Gastrocnemius medialis (tissue), 4 donors: ENCODE measurements around the gene OR52A5.

Experiments used
- POLR2A ChIP-seq, 2 donors: fragments of 450-650 bp; IDR thresholded peaks; one replicate each; pipeline ENCODE4 v1.6.1; 2017; ENCODE audit warnings: antibody characterized with exemption in 2 of 2, mild to moderate bottlenecking in 2 of 2, moderate library complexity in 2 of 2
- TF ChIP-seq, protein P1 (sequence below), 5 experiments: fragments of 450-650 bp in 3 of 5; fragments of 200-600 bp in 2 of 5; sonication (generic) in 2 of 5; IDR thresholded peaks in 4 of 5; conservative IDR thresholded peaks in 1 of 5; 1 replicate in 4 of 5; 2 replicates in 1 of 5; pipeline ENCODE4 v1.5.1; 2016 to 2019; ENCODE audit warnings: antibody characterized with exemption in 5 of 5, mild to moderate bottlenecking in 3 of 5, moderate library complexity in 3 of 5

DNA sequence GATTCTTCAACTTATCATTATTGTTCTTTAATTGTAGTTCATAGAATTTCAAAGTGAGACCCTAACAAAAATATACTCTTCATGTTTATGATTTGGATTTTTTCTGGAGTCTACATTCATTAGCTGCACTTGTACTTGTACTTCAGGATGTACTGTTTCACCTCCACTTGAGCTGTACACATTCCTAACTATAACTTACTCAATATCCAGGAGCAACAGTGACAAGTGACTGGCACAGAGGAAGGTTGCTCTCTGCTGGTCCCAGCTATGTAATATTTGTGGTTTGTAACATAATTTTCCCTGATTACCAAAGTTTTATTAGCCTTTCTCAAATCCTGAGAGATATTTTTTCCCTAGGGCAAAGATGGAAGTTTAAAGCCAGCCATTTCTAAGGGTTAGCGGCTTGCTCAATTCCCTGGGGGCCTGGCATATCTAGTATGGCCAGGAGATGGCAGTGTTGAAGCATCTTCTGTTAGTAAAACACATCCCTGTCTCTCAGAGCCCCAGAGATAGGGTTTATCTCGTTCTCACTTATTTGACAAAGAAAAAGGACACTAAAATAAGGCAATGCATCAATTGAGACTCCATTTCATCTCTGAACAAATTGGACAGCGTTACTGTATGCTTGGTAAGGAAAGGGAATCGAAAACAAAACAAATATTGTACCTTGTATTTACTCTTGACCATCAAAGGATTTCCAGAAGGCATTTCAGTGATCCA is 14.2 kb downstream of the OR52A5 start:
- TF ChIP-seq, protein P1, sequence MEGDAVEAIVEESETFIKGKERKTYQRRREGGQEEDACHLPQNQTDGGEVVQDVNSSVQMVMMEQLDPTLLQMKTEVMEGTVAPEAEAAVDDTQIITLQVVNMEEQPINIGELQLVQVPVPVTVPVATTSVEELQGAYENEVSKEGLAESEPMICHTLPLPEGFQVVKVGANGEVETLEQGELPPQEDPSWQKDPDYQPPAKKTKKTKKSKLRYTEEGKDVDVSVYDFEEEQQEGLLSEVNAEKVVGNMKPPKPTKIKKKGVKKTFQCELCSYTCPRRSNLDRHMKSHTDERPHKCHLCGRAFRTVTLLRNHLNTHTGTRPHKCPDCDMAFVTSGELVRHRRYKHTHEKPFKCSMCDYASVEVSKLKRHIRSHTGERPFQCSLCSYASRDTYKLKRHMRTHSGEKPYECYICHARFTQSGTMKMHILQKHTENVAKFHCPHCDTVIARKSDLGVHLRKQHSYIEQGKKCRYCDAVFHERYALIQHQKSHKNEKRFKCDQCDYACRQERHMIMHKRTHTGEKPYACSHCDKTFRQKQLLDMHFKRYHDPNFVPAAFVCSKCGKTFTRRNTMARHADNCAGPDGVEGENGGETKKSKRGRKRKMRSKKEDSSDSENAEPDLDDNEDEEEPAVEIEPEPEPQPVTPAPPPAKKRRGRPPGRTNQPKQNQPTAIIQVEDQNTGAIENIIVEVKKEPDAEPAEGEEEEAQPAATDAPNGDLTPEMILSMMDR (IDR thresholded peaks at IDR 0.05 in 4 of 5, conservative IDR thresholded peaks at IDR 0.05 in 1 of 5): peak in 4 of 5 experiments; percentile 40 to 66 (median 58)
- TF ChIP-seq POLR2A (IDR thresholded peaks at IDR 0.05): no peak
